Astrocyte (in vitro differentiated cells and primary cell): ENCODE results near the gene TEAD1.

Experiments used
- CTCF ChIP-seq: IDR thresholded peaks from 2 replicates; pipeline ENCODE4 v1.5.1; 2011; ENCODE audit warnings: low read depth, mild to moderate bottlenecking, inconsistent platforms, low read length, moderate library complexity; ENCODE audit not compliant: insufficient read depth
- EZH2 ChIP-seq: IDR thresholded peaks from 2 replicates; pipeline ENCODE4 v1.6.1; 2012; ENCODE audit warnings: mild to moderate bottlenecking, low read length, inconsistent platforms; ENCODE audit not compliant: insufficient read depth

DNA sequence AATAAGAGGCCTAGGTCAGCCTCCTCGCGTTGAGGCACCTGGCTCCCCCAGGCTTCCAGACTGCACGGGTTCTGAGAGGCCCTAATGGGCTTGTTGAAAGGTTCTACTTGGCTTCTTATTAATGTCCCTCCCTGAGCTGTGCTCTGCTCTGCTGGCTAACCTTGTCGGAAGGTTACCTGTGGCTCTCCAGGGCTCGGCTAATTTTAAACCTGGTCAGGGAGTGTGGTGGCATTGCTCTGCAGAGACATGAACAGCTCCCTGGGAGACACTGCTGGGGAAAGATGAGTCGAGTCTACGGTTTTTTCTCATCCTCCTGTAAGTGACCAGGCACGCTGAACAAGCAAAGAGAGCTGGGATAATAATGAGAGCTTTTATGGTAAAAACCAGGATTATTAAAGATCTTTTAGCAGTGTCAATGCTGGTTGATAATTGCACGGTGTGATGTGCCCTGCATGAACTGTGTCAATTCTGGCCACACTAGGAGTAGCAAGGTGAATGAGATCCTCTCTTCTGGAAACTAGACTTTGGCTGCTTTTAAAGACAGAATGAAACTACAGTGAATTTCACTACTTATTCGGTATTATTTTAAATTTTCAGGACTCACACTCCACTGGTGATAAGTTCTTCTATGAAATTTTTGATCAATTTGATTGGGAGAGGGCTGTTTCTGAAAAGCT lies 70.7 kb downstream of the TEAD1 start:
- TF ChIP-seq CTCF (no peak), EZH2 (no peak)
